WTC11 (cell line): Measurements from ENCODE around the gene HECTD4. TPM values are rescaled to one million over a fixed set of nuclear protein-coding genes. Genes with fewer than 3 reads are reported as not detected.

Source experiments
- AFF4 ChIP-seq: sonication (generic); formaldehyde crosslinking; IDR thresholded peaks from 2 replicates; pipeline ENCODE4 v1.8.1; 2023; ENCODE audit warnings: mild to moderate bottlenecking, missing genetic modification reagents, borderline replicate concordance
- ATF6 ChIP-seq: sonication (generic); formaldehyde crosslinking; IDR thresholded peaks from 2 replicates; pipeline ENCODE4 v1.8.1; 2023; ENCODE audit warnings: mild to moderate bottlenecking, missing genetic modification reagents
- CBFB ChIP-seq: sonication (generic); formaldehyde crosslinking; IDR thresholded peaks from 2 replicates; pipeline ENCODE4 v1.8.1; 2022; ENCODE audit warnings: mild to moderate bottlenecking, low read depth, missing genetic modification reagents
- E2F4 ChIP-seq: sonication (generic); formaldehyde crosslinking; IDR thresholded peaks from 2 replicates; pipeline ENCODE4 v1.8.1; 2022; ENCODE audit warnings: low read depth, mild to moderate bottlenecking, moderate library complexity, missing genetic modification reagents, borderline replicate concordance
- ELF4 ChIP-seq: sonication (generic); formaldehyde crosslinking; IDR thresholded peaks from 2 replicates; pipeline ENCODE4 v1.8.1; 2022; ENCODE audit warnings: low read depth, mild to moderate bottlenecking, moderate library complexity, missing genetic modification reagents
- FOXK1 ChIP-seq: sonication (generic); formaldehyde crosslinking; IDR thresholded peaks from 2 replicates; pipeline ENCODE4 v1.8.0; 2022; ENCODE audit warnings: mild to moderate bottlenecking, moderate library complexity, missing genetic modification reagents
- FOXP1 ChIP-seq: sonication (generic); formaldehyde crosslinking; IDR thresholded peaks from 2 replicates; pipeline ENCODE4 v1.8.0; 2022; ENCODE audit warnings: missing genetic modification reagents, mild to moderate bottlenecking, moderate library complexity, borderline replicate concordance
- GABPB1 ChIP-seq: sonication (generic); formaldehyde crosslinking; IDR thresholded peaks from 2 replicates; pipeline ENCODE4 v1.8.1; 2023; ENCODE audit warnings: mild to moderate bottlenecking, missing genetic modification reagents
- JUN ChIP-seq: sonication (generic); formaldehyde crosslinking; IDR thresholded peaks from 2 replicates; pipeline ENCODE4 v1.8.0; 2023; ENCODE audit warnings: mild to moderate bottlenecking, missing genetic modification reagents
- KAT7 ChIP-seq: sonication (generic); formaldehyde crosslinking; IDR thresholded peaks from 2 replicates; pipeline ENCODE4 v1.8.1; 2023; ENCODE audit warnings: missing genetic modification reagents, mild to moderate bottlenecking, borderline replicate concordance
- MLX ChIP-seq: sonication (generic); formaldehyde crosslinking; IDR thresholded peaks from 2 replicates; pipeline ENCODE4 v1.8.1; 2023; ENCODE audit warnings: mild to moderate bottlenecking, missing genetic modification reagents, moderate library complexity
- MXD4 ChIP-seq: fragments of 250-450 bp; sonication (Bioruptor Pico); IDR thresholded peaks from 2 replicates; pipeline ENCODE4 v1.8.0; 2021; ENCODE audit warnings: mild to moderate bottlenecking, moderate library complexity, borderline replicate concordance
- NFYB ChIP-seq: sonication (generic); formaldehyde crosslinking; conservative IDR thresholded peaks from 2 replicates; pipeline ENCODE4 v1.8.0; 2022; ENCODE audit warnings: low read depth, missing genetic modification reagents
- OVOL2 ChIP-seq: fragments of 250-450 bp; sonication (Bioruptor Pico); IDR thresholded peaks from 2 replicates; pipeline ENCODE4 v1.9.0; 2021; ENCODE audit warnings: mild to moderate bottlenecking, borderline replicate concordance
- RORB ChIP-seq: fragments of 250-450 bp; sonication (Bioruptor Pico); IDR thresholded peaks from 2 replicates; pipeline ENCODE4 v1.9.0; 2021; ENCODE audit warnings: mild to moderate bottlenecking
- SMAD3 ChIP-seq: sonication (generic); formaldehyde crosslinking; IDR thresholded peaks from 2 replicates; pipeline ENCODE4 v1.8.0; 2022; ENCODE audit warnings: missing genetic modification reagents, mild to moderate bottlenecking, borderline replicate concordance
- SOX15 ChIP-seq: fragments of 250-450 bp; sonication (Bioruptor Pico); IDR thresholded peaks from 2 replicates; pipeline ENCODE4 v1.9.0; 2021; ENCODE audit warnings: mild to moderate bottlenecking
- TEAD1 ChIP-seq: sonication (generic); formaldehyde crosslinking; IDR thresholded peaks from 2 replicates; pipeline ENCODE4 v1.8.0; 2022; ENCODE audit warnings: mild to moderate bottlenecking, missing genetic modification reagents
- TP53 ChIP-seq: sonication (generic); formaldehyde crosslinking; IDR thresholded peaks from 2 replicates; pipeline ENCODE4 v1.8.1; 2023; ENCODE audit warnings: mild to moderate bottlenecking, missing genetic modification reagents
- ZNF121 ChIP-seq: sonication (generic); formaldehyde crosslinking; IDR thresholded peaks from 2 replicates; pipeline ENCODE4 v1.8.0; 2023; ENCODE audit warnings: missing genetic modification reagents
- ZNF219 ChIP-seq: sonication (generic); formaldehyde crosslinking; IDR thresholded peaks from 2 replicates; pipeline ENCODE4 v1.8.0; 2023; ENCODE audit warnings: missing genetic modification reagents, mild to moderate bottlenecking, borderline replicate concordance
- ZNF232 ChIP-seq: sonication (generic); formaldehyde crosslinking; IDR thresholded peaks from 2 replicates; pipeline ENCODE4 v1.8.0; 2022; ENCODE audit warnings: mild to moderate bottlenecking, missing genetic modification reagents
- ZNF263 ChIP-seq: sonication (generic); formaldehyde crosslinking; IDR thresholded peaks from 2 replicates; pipeline ENCODE4 v1.8.1; 2022; ENCODE audit warnings: low read depth, mild to moderate bottlenecking, moderate library complexity, missing genetic modification reagents
- ZNF281 ChIP-seq: sonication (generic); formaldehyde crosslinking; IDR thresholded peaks from 2 replicates; pipeline ENCODE4 v1.8.0; 2023; ENCODE audit warnings: mild to moderate bottlenecking, missing genetic modification reagents
- ZNF416 ChIP-seq: fragments of 250-450 bp; sonication (Bioruptor Pico); IDR thresholded peaks from 2 replicates; pipeline ENCODE4 v1.9.0; 2021; ENCODE audit warnings: mild to moderate bottlenecking, inconsistent platforms
- ZSCAN18 ChIP-seq: fragments of 250-450 bp; sonication (Bioruptor Pico); IDR thresholded peaks from 2 replicates; pipeline ENCODE4 v2.1.2; 2022; ENCODE audit warnings: mild to moderate bottlenecking, moderate library complexity
- total RNA-seq: library from RNA; stranded (reverse); gene quantifications from 3 replicates; pipeline ENCODE4 v1.2.3, GENCODE V29; 2021

Gene HECTD4
- total RNA-seq, 1 experiment from 2014 or later, result 31.7 TPM

- no peak for TF ChIP-seq ATF6 (CRISPR knock-in tag)
- no peak for TF ChIP-seq E2F4 (CRISPR knock-in tag)
- TF ChIP-seq OVOL2 (CRISPR knock-in tag), result no peak
- no peak for TF ChIP-seq ZSCAN18 (CRISPR knock-in tag)
- TF ChIP-seq MLX (CRISPR knock-in tag), result no peak
- no peak for TF ChIP-seq SMAD3
- TF ChIP-seq MXD4, result no peak
- TF ChIP-seq FOXP1 (CRISPR knock-in tag), result peak; percentile 17
- TF ChIP-seq RORB, result no peak
- no peak for TF ChIP-seq ELF4 (CRISPR knock-in tag)
- no peak for TF ChIP-seq JUN
- TF ChIP-seq SOX15, result no peak
- TF ChIP-seq ZNF121, result peak; percentile 100
- TF ChIP-seq GABPB1 (CRISPR knock-in tag), result peak; percentile 61; the same call in 1 of the 2 replicates
- TF ChIP-seq TP53 (CRISPR knock-in tag), result peak; percentile 53; the same call in 1 of the 2 replicates
- 0 out of 2 replicates have a peak, but pooled peaks have one; percentile 29 for TF ChIP-seq ZNF281 (CRISPR knock-in tag)
- no peak for TF ChIP-seq NFYB (CRISPR knock-in tag)
- TF ChIP-seq FOXK1, result peak; percentile 75; the same call in 1 of the 2 replicates
- no peak for TF ChIP-seq CBFB (CRISPR knock-in tag)
- no peak for TF ChIP-seq AFF4
- no peak for TF ChIP-seq KAT7 (CRISPR knock-in tag)
- no peak for TF ChIP-seq ZNF263 (CRISPR knock-in tag)
- no peak; the same call in 1 of the 2 replicates for TF ChIP-seq ZNF232 (CRISPR knock-in tag)
- no peak for TF ChIP-seq ZNF416 (CRISPR knock-in tag)
- no peak for TF ChIP-seq ZNF219 (CRISPR knock-in tag)
- peak; percentile 76; the same call in 1 of the 2 replicates for TF ChIP-seq TEAD1 (CRISPR knock-in tag)
Measured at GRCh38 chr12:112381883-112382796, at the start of gene HECTD4 (continued).
